ENCODE data around the gene DGLUCY. TPM values are rescaled to one million over a fixed set of nuclear protein-coding genes. Genes with fewer than 3 reads are reported as not detected.
A peak's percentile ranks its signal among the peaks of the same experiment; 100 is the strongest.

DGLUCY gene
- total and polyA plus RNA-seq, 4 donors: 29.0 to 74.3 (median 52.1) TPM

GRCh38 chr14:91139776-91140175 lies 25.9 kb downstream of the DGLUCY start:
- no peak overlapping the region for H3K9ac ChIP-seq (ENCODE audit: insufficient read depth in 1 of 2, low read length in 2 of 2)
- ATAC-seq (ENCODE audit: insufficient read depth, low FRiP score) (no peak), DNase-seq (no peak)
- H3K4me3 ChIP-seq: no peak overlapping the region
- H3K36me3 ChIP-seq (ENCODE audit: control insufficient read depth in 4 of 4, insufficient read depth in 4 of 4, low read length in 4 of 4): peaks cover 0 to 10% (median 5%) of the 10 kb centered on the region in 4 donors
- no peak for TF ChIP-seq CTCF (IDR thresholded peaks at IDR 0.05; ENCODE audit: control extremely low read depth, extremely low read depth)
- no peaks in the 10 kb centered on the region for H3K27me3 ChIP-seq (ENCODE audit: control insufficient read depth in 3 of 3, insufficient read depth in 3 of 3, low read length in 2 of 3)
- no peaks in the 10 kb centered on the region for H3K9me3 ChIP-seq (ENCODE audit: control insufficient read depth in 4 of 4, insufficient read depth in 3 of 4, low read length in 3 of 4)
- H3K27ac ChIP-seq (ENCODE audit: low read depth in 1 of 2, low read length in 1 of 2): no peak overlapping the region
- H3K4me1 ChIP-seq (ENCODE audit: control insufficient read depth in 5 of 5, insufficient read depth in 5 of 5, low read length in 5 of 5): peaks cover 0 to 6% (median 0%) of the 10 kb centered on the region in 5 donors

- TF ChIP-seq CTCF (IDR thresholded peaks at IDR 0.05; ENCODE audit: control extremely low read depth, extremely low read depth): peak; percentile 7
- peak in 2 of 3 donors; percentile 23 to 33 for DNase-seq
- H3K27me3 ChIP-seq (ENCODE audit: control insufficient read depth in 3 of 3, insufficient read depth in 3 of 3, low read length in 2 of 3): no peaks in the 10 kb centered on the region
- H3K4me3 ChIP-seq: no peak overlapping the region
- WGBS, 2 donors: 94% methylated on average over 3 of the region's 3 CpGs
- peaks cover 0 to 6% (median 2%) of the 10 kb centered on the region in 5 donors for H3K4me1 ChIP-seq (ENCODE audit: control insufficient read depth in 5 of 5, insufficient read depth in 5 of 5, low read length in 5 of 5)
- no peak overlapping the region for H3K27ac ChIP-seq (ENCODE audit: low read depth in 1 of 2, low read length in 1 of 2)
- no peak overlapping the region for H3K9ac ChIP-seq (ENCODE audit: insufficient read depth in 1 of 2, low read length in 2 of 2)
- H3K36me3 ChIP-seq (ENCODE audit: control insufficient read depth in 4 of 4, insufficient read depth in 4 of 4, low read length in 4 of 4): peaks cover 4 to 11% (median 7%) of the 10 kb centered on the region in 4 donors
- no peak for ATAC-seq (ENCODE audit: insufficient read depth, low FRiP score)
- H3K9me3 ChIP-seq (ENCODE audit: control insufficient read depth in 4 of 4, insufficient read depth in 3 of 4, low read length in 3 of 4): no peaks in the 10 kb centered on the region
These were observed 26.8 kb downstream of the DGLUCY start for GRCh38 chr14:91140672-91141071.

- Histone ChIP-seq H3K36me3 (ENCODE audit: control insufficient read depth in 4 of 4, insufficient read depth in 4 of 4, low read length in 4 of 4) (peaks cover 5 to 14% (median 9%) of the 10 kb centered on the region in 4 donors), H3K4me1 (ENCODE audit: control insufficient read depth in 5 of 5, insufficient read depth in 5 of 5, low read length in 5 of 5) (peaks cover 0 to 6% (median 2%) of the 10 kb centered on the region in 5 donors), H3K4me3 (no peak overlapping the region), H3K27me3 (ENCODE audit: control insufficient read depth in 3 of 3, insufficient read depth in 3 of 3, low read length in 2 of 3) (no peaks in the 10 kb centered on the region), H3K27ac (ENCODE audit: low read depth in 1 of 2, low read length in 1 of 2) (no peak overlapping the region), H3K9me3 (ENCODE audit: control insufficient read depth in 4 of 4, insufficient read depth in 3 of 4, low read length in 3 of 4) (no peaks in the 10 kb centered on the region), H3K9ac (ENCODE audit: insufficient read depth in 1 of 2, low read length in 2 of 2) (no peak overlapping the region)
- DNase-seq (peak in 1 of 3 donors; percentile 16), ATAC-seq (ENCODE audit: insufficient read depth, low FRiP score) (no peak)
- WGBS, 2 donors: 15 to 16% methylated on average over 1 of the region's 1 CpG
- TF ChIP-seq CTCF (IDR thresholded peaks at IDR 0.05; ENCODE audit: control extremely low read depth, extremely low read depth): no peak
These were observed 28.4 kb downstream of the DGLUCY start for GRCh38 chr14:91142214-91142668.

- Histone ChIP-seq H3K36me3 (ENCODE audit: control insufficient read depth in 4 of 4, insufficient read depth in 4 of 4, low read length in 4 of 4) (peaks cover 3 to 15% (median 10%) of the 10 kb centered on the region in 4 donors), H3K9me3 (ENCODE audit: control insufficient read depth in 4 of 4, insufficient read depth in 3 of 4, low read length in 3 of 4) (no peaks in the 10 kb centered on the region), H3K9ac (ENCODE audit: insufficient read depth in 1 of 2, low read length in 2 of 2) (no peak overlapping the region), H3K4me3 (no peak overlapping the region), H3K4me1 (ENCODE audit: control insufficient read depth in 5 of 5, insufficient read depth in 5 of 5, low read length in 5 of 5) (peaks cover 0 to 6% (median 2%) of the 10 kb centered on the region in 5 donors), H3K27ac (ENCODE audit: low read depth in 1 of 2, low read length in 1 of 2) (peak overlapping the region in 1 of 2 donors; percentile 77), H3K27me3 (ENCODE audit: control insufficient read depth in 3 of 3, insufficient read depth in 3 of 3, low read length in 2 of 3) (no peaks in the 10 kb centered on the region)
- DNase-seq (peak in 1 of 3 donors; percentile 33), ATAC-seq (ENCODE audit: insufficient read depth, low FRiP score) (no peak)
- no peak for TF ChIP-seq CTCF (IDR thresholded peaks at IDR 0.05; ENCODE audit: control extremely low read depth, extremely low read depth)
- 67 to 84% methylated on average over 8 of the region's 8 CpGs for WGBS, 2 donors
These were observed 30.0 kb downstream of the DGLUCY start for GRCh38 chr14:91143862-91144261.

Data from lung (tissue), 12 donors.